ENCODE measurements around the gene MYOG. TPM values are rescaled to one million over a fixed set of nuclear protein-coding genes. Genes with fewer than 3 reads are reported as not detected.

MYOG gene
- total RNA-seq, 1 experiment from 2014 or later: not detected

DNA sequence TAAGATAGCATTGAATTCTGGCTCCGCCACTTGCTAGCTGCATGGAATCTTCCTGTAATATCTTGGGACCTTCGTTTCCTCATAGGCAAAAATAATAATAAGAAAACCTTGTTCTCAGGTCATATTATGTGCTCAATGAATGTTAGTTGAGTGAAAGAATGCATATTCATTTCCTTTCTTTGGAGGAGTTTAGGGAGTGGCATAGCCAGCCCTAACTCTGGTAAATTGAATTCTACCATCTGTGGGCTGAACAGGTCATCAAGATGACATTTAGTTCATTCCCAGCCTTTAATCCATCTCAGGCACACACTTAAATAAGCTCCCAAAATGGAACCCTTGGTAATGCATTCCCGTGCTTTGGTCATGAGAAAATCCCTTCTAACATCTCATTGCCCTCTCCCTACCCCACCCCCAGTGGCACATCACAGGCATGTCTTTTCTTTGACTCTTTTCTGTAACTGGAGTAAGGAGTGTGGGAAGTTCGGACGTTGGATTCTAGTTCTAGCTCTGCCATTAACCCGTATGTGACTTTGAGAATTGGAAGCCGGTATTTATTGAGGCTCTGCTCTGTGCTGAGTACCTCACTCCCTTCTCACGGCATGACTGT, 13.2 kb upstream of the MYOG start:
- no TSS peak for BruUV-seq (replicated peaks)
- intact Hi-C loops (cut with micrococcal nuclease; ENCODE audit: unreplicated experiment): no loop called here
- POLR2A ChIA-PET: no interaction called here
- no peaks in the 10 kb centered on the region for H3K4me1 ChIP-seq
- H3K36me3 Mint-ChIP-seq (ENCODE audit: insufficient read depth, unreplicated experiment): no peaks in the 10 kb centered on the region
- no peaks in the 10 kb centered on the region for H3K27me3 ChIP-seq (replicated peaks; ENCODE audit: control insufficient read depth, insufficient read depth, low read length)
- TF ChIP-seq, protein P1, sequence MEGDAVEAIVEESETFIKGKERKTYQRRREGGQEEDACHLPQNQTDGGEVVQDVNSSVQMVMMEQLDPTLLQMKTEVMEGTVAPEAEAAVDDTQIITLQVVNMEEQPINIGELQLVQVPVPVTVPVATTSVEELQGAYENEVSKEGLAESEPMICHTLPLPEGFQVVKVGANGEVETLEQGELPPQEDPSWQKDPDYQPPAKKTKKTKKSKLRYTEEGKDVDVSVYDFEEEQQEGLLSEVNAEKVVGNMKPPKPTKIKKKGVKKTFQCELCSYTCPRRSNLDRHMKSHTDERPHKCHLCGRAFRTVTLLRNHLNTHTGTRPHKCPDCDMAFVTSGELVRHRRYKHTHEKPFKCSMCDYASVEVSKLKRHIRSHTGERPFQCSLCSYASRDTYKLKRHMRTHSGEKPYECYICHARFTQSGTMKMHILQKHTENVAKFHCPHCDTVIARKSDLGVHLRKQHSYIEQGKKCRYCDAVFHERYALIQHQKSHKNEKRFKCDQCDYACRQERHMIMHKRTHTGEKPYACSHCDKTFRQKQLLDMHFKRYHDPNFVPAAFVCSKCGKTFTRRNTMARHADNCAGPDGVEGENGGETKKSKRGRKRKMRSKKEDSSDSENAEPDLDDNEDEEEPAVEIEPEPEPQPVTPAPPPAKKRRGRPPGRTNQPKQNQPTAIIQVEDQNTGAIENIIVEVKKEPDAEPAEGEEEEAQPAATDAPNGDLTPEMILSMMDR (IDR thresholded peaks at IDR 0.05; ENCODE audit: insufficient read depth in 1 of 2, low read depth in 1 of 2, low read length in 1 of 2, severe bottlenecking in 1 of 2, unreplicated experiment in 1 of 2): no peak
- no peaks in the 10 kb centered on the region for H3K27me3 Mint-ChIP-seq (ENCODE audit: insufficient read depth, unreplicated experiment)
- no peaks in the 10 kb centered on the region for H3K36me3 ChIP-seq (ENCODE audit: control insufficient read depth, insufficient read depth, low read length)
- no peak for DNase-seq
- CTCF ChIA-PET: no interaction called here
- no peak overlapping the region for H3K27ac Mint-ChIP-seq (ENCODE audit: unreplicated experiment)
- H3K4me3 ChIP-seq (ENCODE audit: low read depth, low read length): no peak overlapping the region
- H3K9me3 ChIP-seq: peaks cover 9% of the 10 kb centered on the region
- peaks cover 29% of the 10 kb centered on the region for H3K9me3 Mint-ChIP-seq (ENCODE audit: unreplicated experiment)
- no peaks in the 10 kb centered on the region for H3K4me1 Mint-ChIP-seq (ENCODE audit: low read depth, unreplicated experiment)
- no peak overlapping the region for H3K4me3 Mint-ChIP-seq (ENCODE audit: unreplicated experiment)

DNA sequence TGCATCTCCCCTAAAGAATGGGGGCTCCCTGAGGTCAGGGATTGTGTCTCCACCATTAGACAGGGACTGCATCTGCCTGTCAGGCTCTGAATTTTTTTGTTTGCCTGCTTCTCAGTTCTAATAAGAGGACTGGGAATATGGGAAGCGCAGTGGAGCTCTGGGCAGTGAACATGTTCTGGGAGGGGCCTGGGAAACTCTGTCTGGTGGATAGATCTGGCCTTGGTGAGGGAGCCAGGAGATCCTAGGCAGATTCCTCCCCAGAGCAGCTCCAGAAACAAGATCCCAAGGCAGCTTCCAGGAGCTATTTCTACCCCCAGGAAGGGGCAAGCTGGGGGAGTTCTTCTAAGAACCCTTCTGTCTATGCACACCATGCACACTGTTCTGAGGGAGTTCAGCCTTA, 12.6 kb upstream of the MYOG start:
- Histone ChIP-seq H3K27me3 (replicated peaks; ENCODE audit: control insufficient read depth, insufficient read depth, low read length) (no peaks in the 10 kb centered on the region), H3K4me3 (ENCODE audit: low read depth, low read length) (no peak overlapping the region), H3K36me3 (ENCODE audit: control insufficient read depth, insufficient read depth, low read length) (no peaks in the 10 kb centered on the region), H3K9me3 (peaks cover 9% of the 10 kb centered on the region), H3K4me1 (no peaks in the 10 kb centered on the region)
- intact Hi-C loops (cut with micrococcal nuclease; ENCODE audit: unreplicated experiment): no loop called here
- H3K27me3 Mint-ChIP-seq (ENCODE audit: insufficient read depth, unreplicated experiment): no peaks in the 10 kb centered on the region
- BruUV-seq (replicated peaks): no TSS peak
- no peak overlapping the region for H3K4me3 Mint-ChIP-seq (ENCODE audit: unreplicated experiment)
- H3K9me3 Mint-ChIP-seq (ENCODE audit: unreplicated experiment): peaks cover 29% of the 10 kb centered on the region
- H3K27ac Mint-ChIP-seq (ENCODE audit: unreplicated experiment): no peak overlapping the region
- no peaks in the 10 kb centered on the region for H3K4me1 Mint-ChIP-seq (ENCODE audit: low read depth, unreplicated experiment)
- TF ChIP-seq, protein P1 (IDR thresholded peaks at IDR 0.05; ENCODE audit: insufficient read depth in 1 of 2, low read depth in 1 of 2, low read length in 1 of 2, severe bottlenecking in 1 of 2, unreplicated experiment in 1 of 2): no peak
- CTCF ChIA-PET: no interaction called here
- DNase-seq: no peak
- POLR2A ChIA-PET: no interaction called here
- no peaks in the 10 kb centered on the region for H3K36me3 Mint-ChIP-seq (ENCODE audit: insufficient read depth, unreplicated experiment)

DNA sequence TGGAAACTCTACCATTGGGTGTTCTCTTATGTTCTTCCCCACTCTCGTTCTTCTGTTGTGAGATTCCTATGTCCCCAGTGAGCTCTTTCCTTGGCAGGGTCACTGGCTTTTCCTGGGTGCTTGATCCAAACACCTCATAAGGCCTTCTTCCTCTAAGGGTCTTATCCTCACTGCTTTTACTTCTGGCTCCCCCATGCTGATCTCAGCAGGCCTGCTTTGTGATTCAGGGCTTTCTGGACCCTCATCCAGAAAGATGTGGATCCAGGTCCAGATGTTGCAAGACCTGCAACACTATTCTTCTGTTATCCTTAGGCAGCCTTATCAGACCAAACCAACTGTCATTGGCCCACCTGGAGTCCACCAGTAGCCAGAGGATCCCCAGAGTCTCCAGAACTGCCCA, 11.2 kb upstream of the MYOG start:
- TF ChIP-seq, protein P1 (IDR thresholded peaks at IDR 0.05; ENCODE audit: insufficient read depth in 1 of 2, low read depth in 1 of 2, low read length in 1 of 2, severe bottlenecking in 1 of 2, unreplicated experiment in 1 of 2): no peak
- Mint-ChIP-seq H3K4me3 (ENCODE audit: unreplicated experiment) (no peak overlapping the region), H3K27ac (ENCODE audit: unreplicated experiment) (no peak overlapping the region), H3K36me3 (ENCODE audit: insufficient read depth, unreplicated experiment) (no peaks in the 10 kb centered on the region), H3K9me3 (ENCODE audit: unreplicated experiment) (peaks cover 29% of the 10 kb centered on the region), H3K4me1 (ENCODE audit: low read depth, unreplicated experiment) (no peaks in the 10 kb centered on the region), H3K27me3 (ENCODE audit: insufficient read depth, unreplicated experiment) (no peaks in the 10 kb centered on the region)
- ChIA-PET CTCF (interaction anchor here (0.9 kb wide), 1 partner anchor 62 kb away, joined by 3 read pairs; no protein-coding TSS in a partner anchor), POLR2A (no interaction called here)
- H3K4me1 ChIP-seq: no peaks in the 10 kb centered on the region
- no peak overlapping the region for H3K4me3 ChIP-seq (ENCODE audit: low read depth, low read length)
- DNase-seq: no peak
- intact Hi-C loops (cut with micrococcal nuclease; ENCODE audit: unreplicated experiment): no loop called here
- BruUV-seq (replicated peaks): no TSS peak
- no peaks in the 10 kb centered on the region for H3K27me3 ChIP-seq (replicated peaks; ENCODE audit: control insufficient read depth, insufficient read depth, low read length)
- H3K36me3 ChIP-seq (ENCODE audit: control insufficient read depth, insufficient read depth, low read length): no peaks in the 10 kb centered on the region
- H3K9me3 ChIP-seq: peaks cover 9% of the 10 kb centered on the region

Data from Caco-2 (cell line).